GM18511 (cell line): ENCODE results near the gene ARMS2.

Experiments
- ATAC-seq: cut with Tn5 transposase; IDR thresholded peaks from one replicate; pipeline ENCODE4 v1.9.1; 2021; ENCODE audit warnings: mild to moderate bottlenecking, moderate library complexity; ENCODE audit not compliant: unreplicated experiment

The ARMS2 gene

GRCh38 chr10:122450353-122450990, 4.0 kb upstream of the ARMS2 start:
- ATAC-seq, result no peak

GRCh38 chr10:122454071-122454470, 382 bp upstream of the ARMS2 start:
- no peak for ATAC-seq

- ATAC-seq, result no peak
These were observed 1.1 kb downstream of the ARMS2 start for GRCh38 chr10:122455376-122456079.

- ATAC-seq, result no peak
These were observed 3.5 kb downstream of the ARMS2 start for GRCh38 chr10:122457934-122458333.

GRCh38 chr10:122458693-122459092, 4.2 kb downstream of the ARMS2 start:
- ATAC-seq, result no peak

- no peak for ATAC-seq
These were observed 5.3 kb downstream of the ARMS2 start for GRCh38 chr10:122459561-122460273.

GRCh38 chr10:122460891-122461293, 6.4 kb downstream of the ARMS2 start:
- no peak for ATAC-seq

- ATAC-seq, result no peak
These were observed 6.9 kb downstream of the ARMS2 start, which contains the start of gene HTRA1 for GRCh38 chr10:122461367-122461728. Gene HTRA1, plus strand, starts transcription at chr10:122461553. Its CDS starts 100 bp downstream, at chr10:122461653.

GRCh38 chr10:122461729-122462532, 7.5 kb downstream of the ARMS2 start:
- no peak for ATAC-seq

- ATAC-seq, result no peak
These were observed 8.3 kb downstream of the ARMS2 start for GRCh38 chr10:122462533-122463465.

- no peak for ATAC-seq
These were observed 9.2 kb downstream of the ARMS2 start for GRCh38 chr10:122463466-122464249.

- ATAC-seq, result no peak
These were observed 9.7 kb downstream of the ARMS2 start for GRCh38 chr10:122464250-122464510.

GRCh38 chr10:122464586-122464985, 10.1 kb downstream of the ARMS2 start:
- ATAC-seq, result no peak

GRCh38 chr10:122465401-122466040, 11.1 kb downstream of the ARMS2 start:
- no peak for ATAC-seq

- ATAC-seq, result no peak
These were observed 12.5 kb downstream of the ARMS2 start for GRCh38 chr10:122466951-122467381.

- ATAC-seq, result no peak
These were observed 13.2 kb downstream of the ARMS2 start for GRCh38 chr10:122467701-122468100.

GRCh38 chr10:122468307-122468925, 14.0 kb downstream of the ARMS2 start:
- no peak for ATAC-seq

GRCh38 chr10:122468926-122469781, 14.7 kb downstream of the ARMS2 start:
- ATAC-seq, result no peak
